GM12801 (cell line): ENCODE measurements around the gene MYLK3.

Experiments used
- CTCF ChIP-seq: IDR thresholded peaks from one replicate; pipeline ENCODE4 v1.5.1; 2011; ENCODE audit warnings: control low read depth; ENCODE audit not compliant: insufficient read length; ENCODE audit errors: extremely low read depth

The MYLK3 gene

GRCh38 chr16:46747777-46748651, at the start of gene MYLK3:
Gene MYLK3, minus strand, starts transcription at chr16:46748344. Its CDS starts 151 bp downstream, at chr16:46748193.
- TF ChIP-seq CTCF: no peak

GRCh38 chr16:46797501-46797900, 49.4 kb upstream of the MYLK3 start:
- TF ChIP-seq CTCF: no peak

GRCh38 chr16:46796764-46797269, 48.7 kb upstream of the MYLK3 start:
- no peak for TF ChIP-seq CTCF

GRCh38 chr16:46793841-46794240, 45.7 kb upstream of the MYLK3 start:
- TF ChIP-seq CTCF: no peak

GRCh38 chr16:46790599-46791270, 42.6 kb upstream of the MYLK3 start:
- no peak for TF ChIP-seq CTCF

DNA sequence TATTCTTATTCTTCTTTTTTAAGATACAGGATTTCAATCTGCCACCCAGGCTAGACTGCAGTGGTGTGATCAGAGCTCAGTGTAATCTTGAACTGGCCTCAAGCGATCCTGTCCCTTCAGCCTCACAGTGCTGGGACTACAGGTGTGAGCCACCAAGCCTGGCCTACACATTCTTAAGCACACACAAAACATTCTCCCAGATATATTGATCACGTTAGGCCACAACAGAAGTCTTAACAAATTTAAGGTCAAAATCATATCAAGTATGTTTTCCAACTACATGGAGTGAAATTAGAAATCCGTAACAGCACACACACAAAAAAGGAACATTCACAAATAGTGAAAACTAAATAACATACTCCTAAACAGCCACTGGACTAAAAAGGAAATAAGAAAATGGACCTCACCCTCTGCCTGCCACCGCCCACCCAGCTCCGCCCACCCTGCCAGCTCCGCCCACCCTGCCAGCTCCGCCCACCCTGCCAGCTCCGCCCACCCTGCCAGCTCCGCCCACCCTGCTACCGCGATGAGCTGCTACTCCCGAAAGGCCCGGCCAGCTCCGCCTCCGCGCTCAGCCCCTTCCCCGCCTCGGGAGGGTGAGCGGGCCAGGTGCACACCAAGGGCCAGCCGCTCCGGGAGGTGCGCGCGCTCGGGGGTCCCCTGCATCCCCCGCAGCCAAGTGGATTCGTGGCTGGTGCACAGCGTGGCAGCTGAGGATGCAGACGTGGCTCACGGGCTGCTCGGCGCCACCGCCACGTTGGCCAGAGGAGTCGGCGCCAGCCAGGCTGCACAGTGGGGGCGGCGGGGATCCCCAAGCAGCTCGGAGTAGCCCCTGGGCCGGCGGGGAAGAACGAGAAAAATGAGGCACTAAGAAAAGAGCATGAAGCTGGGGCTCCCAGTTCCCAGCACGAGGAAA, 41.6 kb upstream of the MYLK3 start:
- no peak for TF ChIP-seq CTCF
